GM12865 (cell line): ENCODE results near the gene OR10H4.
"Not testable (repeated sequence)": the region's sequence is repeated elsewhere in the genome, so short reads cannot be mapped to it uniquely, and the experiment has no call there.

ENCODE experiments used
- DNase-seq: peaks from one replicate; pipeline ENCODE4 v3.0.0; 2010; ENCODE audit warnings: low read depth
- H3K4me3 ChIP-seq: 2 replicates; pipeline ENCODE4 v1.5.1; 2011; ENCODE audit warnings: mild to moderate bottlenecking, low read depth, low read length, control low read depth
- TF ChIP-seq, protein P1 (sequence below): IDR thresholded peaks from 2 replicates; pipeline ENCODE4 v1.5.1; 2011; ENCODE audit warnings: low read length, control low read depth, low read depth, inconsistent platforms; ENCODE audit not compliant: insufficient read depth; ENCODE audit errors: missing control alignments

Gene OR10H4

DNA sequence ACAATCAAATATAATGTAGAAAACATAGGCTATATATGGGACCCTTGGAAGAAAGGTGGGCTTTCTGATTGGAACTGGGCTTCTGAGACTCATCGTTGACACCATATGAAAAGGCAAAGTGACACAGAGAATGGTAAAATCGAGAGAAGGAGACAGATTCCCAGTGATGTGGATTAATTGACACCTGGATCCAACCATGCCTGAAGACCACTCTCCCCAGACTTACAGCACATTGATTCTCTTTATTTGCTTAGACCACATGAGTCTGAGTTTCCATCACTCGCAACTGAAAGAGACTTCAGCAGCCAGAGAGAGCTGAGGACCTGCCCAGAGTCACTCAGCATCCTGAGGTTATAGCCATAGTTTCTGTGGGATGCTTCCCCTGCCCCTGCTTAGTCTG lies 20.5 kb upstream of the OR10H4 start:
- DNase-seq = no peak
- TF ChIP-seq, protein P1, sequence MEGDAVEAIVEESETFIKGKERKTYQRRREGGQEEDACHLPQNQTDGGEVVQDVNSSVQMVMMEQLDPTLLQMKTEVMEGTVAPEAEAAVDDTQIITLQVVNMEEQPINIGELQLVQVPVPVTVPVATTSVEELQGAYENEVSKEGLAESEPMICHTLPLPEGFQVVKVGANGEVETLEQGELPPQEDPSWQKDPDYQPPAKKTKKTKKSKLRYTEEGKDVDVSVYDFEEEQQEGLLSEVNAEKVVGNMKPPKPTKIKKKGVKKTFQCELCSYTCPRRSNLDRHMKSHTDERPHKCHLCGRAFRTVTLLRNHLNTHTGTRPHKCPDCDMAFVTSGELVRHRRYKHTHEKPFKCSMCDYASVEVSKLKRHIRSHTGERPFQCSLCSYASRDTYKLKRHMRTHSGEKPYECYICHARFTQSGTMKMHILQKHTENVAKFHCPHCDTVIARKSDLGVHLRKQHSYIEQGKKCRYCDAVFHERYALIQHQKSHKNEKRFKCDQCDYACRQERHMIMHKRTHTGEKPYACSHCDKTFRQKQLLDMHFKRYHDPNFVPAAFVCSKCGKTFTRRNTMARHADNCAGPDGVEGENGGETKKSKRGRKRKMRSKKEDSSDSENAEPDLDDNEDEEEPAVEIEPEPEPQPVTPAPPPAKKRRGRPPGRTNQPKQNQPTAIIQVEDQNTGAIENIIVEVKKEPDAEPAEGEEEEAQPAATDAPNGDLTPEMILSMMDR = no peak
- no peak overlapping the region for H3K4me3 ChIP-seq

DNA sequence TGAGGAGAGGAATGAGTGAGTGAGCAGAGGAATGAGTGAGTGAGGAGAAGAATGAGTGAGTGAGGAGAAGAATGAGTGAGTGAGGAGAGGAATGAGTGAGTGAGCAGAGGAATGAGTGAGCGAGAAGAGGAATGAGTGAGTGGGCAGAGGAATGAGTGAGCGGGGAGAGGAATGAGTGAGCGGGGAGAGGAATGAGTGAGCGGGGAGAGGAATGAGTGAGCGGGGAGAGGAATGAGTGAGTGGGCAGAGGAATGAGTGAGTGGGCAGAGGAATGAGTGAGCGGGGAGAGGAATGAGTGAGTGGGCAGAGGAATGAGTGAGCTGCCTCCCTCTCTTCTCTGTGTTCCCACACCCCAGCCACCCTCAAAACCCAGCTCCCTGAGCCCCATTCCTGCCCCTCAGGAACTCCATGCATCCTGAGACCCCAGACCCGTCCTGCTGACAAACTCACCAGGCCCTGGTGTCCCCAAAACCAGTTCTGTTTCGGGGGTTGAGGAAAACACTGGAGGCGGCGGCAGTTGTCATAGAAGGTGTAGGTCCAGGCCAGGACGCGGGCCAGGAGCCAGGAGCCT lies 15.0 kb upstream of the OR10H4 start:
- H3K4me3 ChIP-seq, DNase-seq: not testable (repeated sequence)

GRCh38 chr19:15934332-15935078 lies 14.3 kb upstream of the OR10H4 start, which contains the start of gene CYP4F11:
CYP4F11 (minus strand) TSS chr19:15934529; CDS start chr19:15934408, 121 bp downstream.
- H3K4me3 ChIP-seq = no peak within 1 kb of the TSS
- TF ChIP-seq, protein P1 = no peak
- DNase-seq = no peak

DNA sequence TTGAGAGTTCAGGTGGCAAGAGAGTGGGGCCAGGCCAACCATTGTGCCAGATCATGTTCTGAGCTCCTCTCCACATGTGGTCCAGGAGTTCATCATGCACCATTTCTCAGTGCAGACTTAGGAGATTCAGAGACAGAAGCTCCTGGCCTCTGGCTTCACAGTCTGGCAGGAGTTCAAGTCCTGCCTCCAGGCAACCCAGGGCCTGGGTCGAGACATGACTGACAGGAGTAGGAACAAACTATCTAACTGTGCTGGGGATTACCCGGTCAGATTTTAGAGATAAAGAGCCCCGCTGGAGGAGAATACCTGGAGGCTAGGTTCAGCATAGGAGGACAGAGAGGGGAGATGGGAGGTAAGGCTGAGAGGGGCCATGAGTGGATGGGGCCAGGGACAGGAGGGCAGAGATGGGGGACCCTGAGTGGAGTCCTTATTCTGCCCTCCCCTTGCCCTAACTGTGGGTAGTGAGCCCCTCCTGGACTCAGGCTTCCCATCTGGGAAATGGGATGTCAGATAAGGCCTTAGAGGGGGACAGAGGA lies 13.6 kb upstream of the OR10H4 start:
- no peak overlapping the region for H3K4me3 ChIP-seq
- TF ChIP-seq, protein P1 = no peak
- DNase-seq = no peak

DNA sequence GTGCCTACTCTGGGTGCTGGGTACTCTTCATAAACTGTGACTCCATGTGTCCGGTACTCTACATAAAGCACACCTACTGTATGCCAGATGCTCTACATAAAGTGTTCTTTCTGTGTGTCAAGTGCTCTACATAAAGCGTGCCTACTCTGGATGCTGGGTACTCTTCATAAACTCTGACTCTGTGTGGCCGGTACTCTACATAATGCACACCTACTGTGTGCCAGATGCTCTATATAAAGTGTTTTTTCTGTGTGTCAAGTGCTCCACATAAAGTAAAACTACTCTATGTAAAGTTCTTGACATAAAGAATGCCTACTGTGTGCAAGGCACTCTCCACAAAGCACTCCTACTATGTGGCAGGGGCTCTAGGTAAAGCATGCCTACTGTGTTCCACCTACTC lies 12.6 kb upstream of the OR10H4 start:
- DNase-seq = no peak
- no peak overlapping the region for H3K4me3 ChIP-seq
- TF ChIP-seq, protein P1 = no peak

GRCh38 chr19:15936950-15937349 lies 11.9 kb upstream of the OR10H4 start:
- TF ChIP-seq, protein P1 = no peak
- no peak for DNase-seq

GRCh38 chr19:15937771-15938170 lies 11.0 kb upstream of the OR10H4 start:
- DNase-seq = no peak
- H3K4me3 ChIP-seq = no peak overlapping the region
- TF ChIP-seq, protein P1 = no peak

More at GRCh38 chr19:15936950-15937349, 11.9 kb upstream of the OR10H4 start:
- no peak overlapping the region for H3K4me3 ChIP-seq
